Measurements from ENCODE around the gene DNAH9.

The DNAH9 gene

GRCh38 chr17:11622492-11622891 lies 24.2 kb downstream of the DNAH9 start:
- no peak for TF ChIP-seq CTCF (IDR thresholded peaks at IDR 0.05; ENCODE audit: control extremely low read depth, extremely low read depth, low read depth, missing control alignments)
- POLR2A ChIA-PET = no interaction called here
- DNase-seq (ENCODE audit: extremely low spot score) = no peak
- CTCF ChIA-PET = interaction anchor here (3.2 kb wide), 1 partner anchor 22 kb away, joined by 7 read pairs; no protein-coding TSS in a partner anchor

- ChIA-PET CTCF (no interaction called here), POLR2A (interaction anchor here (0.7 kb wide), 1 partner anchor 243 kb away, joined by 3 read pairs; no protein-coding TSS in a partner anchor)
- no peak for DNase-seq (ENCODE audit: extremely low spot score)
- TF ChIP-seq CTCF (IDR thresholded peaks at IDR 0.05; ENCODE audit: control extremely low read depth, extremely low read depth, low read depth, missing control alignments) = no peak
Measured at GRCh38 chr17:11624976-11625375, 26.7 kb downstream of the DNAH9 start.

- ChIA-PET POLR2A (no interaction called here), CTCF (no interaction called here)
- no peak for DNase-seq (ENCODE audit: extremely low spot score)
- TF ChIP-seq CTCF (IDR thresholded peaks at IDR 0.05; ENCODE audit: control extremely low read depth, extremely low read depth, low read depth, missing control alignments) = no peak
Measured at GRCh38 chr17:11625878-11626277, 27.6 kb downstream of the DNAH9 start.

GRCh38 chr17:11627301-11627940 lies 29.2 kb downstream of the DNAH9 start:
- ChIA-PET POLR2A (no interaction called here), CTCF (no interaction called here)

GRCh38 chr17:11628374-11628773 lies 30.1 kb downstream of the DNAH9 start:
- no peak for DNase-seq (ENCODE audit: extremely low spot score)
- ChIA-PET POLR2A (no interaction called here), CTCF (no interaction called here)
- TF ChIP-seq CTCF (IDR thresholded peaks at IDR 0.05; ENCODE audit: control extremely low read depth, extremely low read depth, low read depth, missing control alignments) = no peak

More at GRCh38 chr17:11627301-11627940, 29.2 kb downstream of the DNAH9 start:
- no peak for TF ChIP-seq CTCF (IDR thresholded peaks at IDR 0.05; ENCODE audit: control extremely low read depth, extremely low read depth, low read depth, missing control alignments)
- DNase-seq (ENCODE audit: extremely low spot score) = no peak

- ChIA-PET POLR2A (no interaction called here), CTCF (no interaction called here)
- TF ChIP-seq CTCF (IDR thresholded peaks at IDR 0.05; ENCODE audit: control extremely low read depth, extremely low read depth, low read depth, missing control alignments) = no peak
- DNase-seq (ENCODE audit: extremely low spot score) = no peak
Measured at GRCh38 chr17:11628831-11629230, 30.6 kb downstream of the DNAH9 start.

Data from GM10248 (cell line).